NCI-H2081 treated with DMSO at 0.1 percent for 48 hours (cell line): ENCODE results near the gene TRRAP.

ENCODE experiments used
- DNase-seq: peaks from one replicate; lab custom pipeline; 2025; lab: John Stamatoyannopoulos, UW

TRRAP gene

GRCh38 chr7:99061001-99061776 is 182.9 kb downstream of the TRRAP start:
- DNase-seq, result no peak
